ENCODE measurements around the gene CYFIP2. TPM values are rescaled to one million over a fixed set of nuclear protein-coding genes. Genes with fewer than 3 reads are reported as not detected.
A peak's percentile ranks its signal among the peaks of the same experiment; 100 is the strongest.

Gene CYFIP2
- total and polyA plus RNA-seq, 2 of the 13 experiments (the other 11 are each of a cell fraction or from before 2014, with no cell fraction given), result 22.6 to 30.3 TPM

DNA sequence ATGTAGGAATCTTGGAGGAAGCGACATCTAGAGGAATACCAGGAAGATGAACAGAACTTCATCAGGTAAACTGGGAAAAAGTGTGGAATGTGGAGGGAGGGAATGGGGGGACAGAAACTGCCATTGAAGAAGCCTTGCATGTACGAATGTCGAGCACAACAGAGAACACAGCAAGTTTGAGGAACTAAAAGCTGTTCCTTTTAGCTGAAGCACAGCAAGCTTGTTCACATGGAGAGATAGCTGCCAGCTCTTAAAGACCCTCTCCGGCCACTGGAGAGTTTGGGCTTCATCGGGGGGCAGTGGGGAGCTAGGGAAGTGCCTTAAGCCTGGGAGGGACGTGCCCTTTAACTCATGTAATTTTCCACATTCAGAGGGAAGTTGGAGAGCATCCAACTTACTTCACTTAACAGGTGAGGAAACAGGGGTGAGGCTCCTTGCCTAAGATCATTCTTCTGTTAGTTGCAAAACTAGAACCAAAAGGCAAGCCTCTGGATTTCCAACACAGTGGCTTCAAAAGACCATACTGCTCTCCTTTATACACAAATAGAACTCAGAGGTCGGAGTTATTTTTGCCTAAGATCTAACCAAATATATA lies 2.3 kb upstream of the CYFIP2 start:
- in situ Hi-C loops (cut with HindIII; ENCODE audit: extremely low pct_ligation_motif_present, low pct_unique_long_range_greater_than_20kb) (no loop called here), intact Hi-C loops (cut with micrococcal nuclease; ENCODE audit: unreplicated experiment) (no loop called here)
- Histone ChIP-seq H2AFZ (ENCODE audit: low read length) (peak overlapping the region; percentile 38), H3K9ac (ENCODE audit: insufficient read depth, low read depth, low read length) (no peak overlapping the region), H3K79me2 (ENCODE audit: insufficient read depth, low read length) (no peaks in the 10 kb centered on the region), H3K4me3 (replicated peaks in 1 of 3; ENCODE audit: insufficient read depth in 1 of 3, low read depth in 2 of 3, low read length in 3 of 3) (no peak overlapping the region), H3K36me3 (replicated peaks in 1 of 2; ENCODE audit: control insufficient read depth in 1 of 2, insufficient read depth in 2 of 2, low read length in 2 of 2) (no peaks in the 10 kb centered on the region), H3K27me3 (ENCODE audit: control insufficient read depth in 1 of 2, insufficient read depth in 2 of 2, low read length in 2 of 2) (peaks cover 0 to 1% of the 10 kb centered on the region in 2 experiments; a peak in 2 of 5 replicates), H3K27ac (ENCODE audit: extremely low read length, insufficient read depth, low read length) (no peak overlapping the region), H3K4me1 (ENCODE audit: insufficient read depth, low read length) (peaks cover 45% of the 10 kb centered on the region), H4K20me1 (ENCODE audit: insufficient read depth, low read length) (no peaks in the 10 kb centered on the region), H3K9me3 (ENCODE audit: low read length) (no peaks in the 10 kb centered on the region), H3K4me2 (ENCODE audit: low read depth, low read length) (peak overlapping the region; percentile 15; the same call in 1 of the 2 replicates)
- WGBS (ENCODE audit: low lambda C conversion rate), result 40% methylated on average over 6 of the region's 7 CpGs
- TF ChIP-seq ZNF562 (CRISPR knock-in tag; IDR thresholded peaks at IDR 0.05; ENCODE audit: borderline replicate concordance) (no peak), ARNTL (CRISPR knock-in tag; IDR thresholded peaks at IDR 0.05) (no peak), SRSF9 (IDR thresholded peaks at IDR 0.05; ENCODE audit: borderline replicate concordance, insufficient read depth, low read depth, low read length, poor library complexity, severe bottlenecking) (no peak), ZNF224 (CRISPR knock-in tag; IDR thresholded peaks at IDR 0.05) (no peak), SMARCC2 (IDR thresholded peaks at IDR 0.05) (no peak), MBD4 (IDR thresholded peaks at IDR 0.05; ENCODE audit: borderline replicate concordance, low read length) (no peak), DMAP1 (CRISPR knock-in tag; IDR thresholded peaks at IDR 0.05) (no peak), PREB (CRISPR knock-in tag; IDR thresholded peaks at IDR 0.05) (no peak), ZNF766 (CRISPR knock-in tag; IDR thresholded peaks at IDR 0.05; ENCODE audit: borderline replicate concordance) (no peak)
- ChIA-PET CTCF (ENCODE audit: low intra/inter-chr PET ratio, low total read pairs) (no interaction called here), POLR2A (no interaction called here)
- no peak for DNase-seq (ENCODE audit: low spot score)
- FAIRE-seq, result no peak
- BruUV-seq (replicated peaks), result no TSS peak
- no peak for ATAC-seq
